ENCODE measurements around the gene CHMP5.

Gene CHMP5

GRCh38 chr9:33300546-33300945 lies 35.7 kb downstream of the CHMP5 start:
- TF ChIP-seq MYC (IDR thresholded peaks at IDR 0.05; ENCODE audit: low read depth, low read length) (no peak), CTCF (IDR thresholded peaks at IDR 0.05; ENCODE audit: low read depth, low read length) (no peak), MAX (IDR thresholded peaks at IDR 0.05; ENCODE audit: low read depth, low read length) (no peak), POLR2A (IDR thresholded peaks at IDR 0.05; ENCODE audit: extremely low read depth, insufficient read length) (no peak)
- DNase-seq (ENCODE audit: low read depth): no peak
- H3K4me3 ChIP-seq (ENCODE audit: low read depth, low read length): no peak overlapping the region

GRCh38 chr9:33304362-33304761 lies 39.5 kb downstream of the CHMP5 start:
- no peak for TF ChIP-seq MYC (IDR thresholded peaks at IDR 0.05; ENCODE audit: low read depth, low read length)
- TF ChIP-seq MAX (IDR thresholded peaks at IDR 0.05; ENCODE audit: low read depth, low read length): no peak
- TF ChIP-seq POLR2A (IDR thresholded peaks at IDR 0.05; ENCODE audit: extremely low read depth, insufficient read length): no peak
- no peak for TF ChIP-seq CTCF (IDR thresholded peaks at IDR 0.05; ENCODE audit: low read depth, low read length)
- no peak for DNase-seq (ENCODE audit: low read depth)

GRCh38 chr9:33306037-33306436 lies 41.2 kb downstream of the CHMP5 start:
- H3K4me3 ChIP-seq (ENCODE audit: low read depth, low read length): no peak overlapping the region
- DNase-seq (ENCODE audit: low read depth): no peak
- no peak for TF ChIP-seq MYC (IDR thresholded peaks at IDR 0.05; ENCODE audit: low read depth, low read length)
- TF ChIP-seq POLR2A (IDR thresholded peaks at IDR 0.05; ENCODE audit: extremely low read depth, insufficient read length): no peak
- no peak for TF ChIP-seq MAX (IDR thresholded peaks at IDR 0.05; ENCODE audit: low read depth, low read length)
- TF ChIP-seq CTCF (IDR thresholded peaks at IDR 0.05; ENCODE audit: low read depth, low read length): no peak

More at GRCh38 chr9:33304362-33304761, 39.5 kb downstream of the CHMP5 start:
- no peak overlapping the region for H3K4me3 ChIP-seq (ENCODE audit: low read depth, low read length)

GRCh38 chr9:33307067-33307466 lies 42.2 kb downstream of the CHMP5 start:
- no peak overlapping the region for H3K4me3 ChIP-seq (ENCODE audit: low read depth, low read length)
- no peak for DNase-seq (ENCODE audit: low read depth)
- TF ChIP-seq CTCF (IDR thresholded peaks at IDR 0.05; ENCODE audit: low read depth, low read length) (no peak), MAX (IDR thresholded peaks at IDR 0.05; ENCODE audit: low read depth, low read length) (no peak), MYC (IDR thresholded peaks at IDR 0.05; ENCODE audit: low read depth, low read length) (no peak), POLR2A (IDR thresholded peaks at IDR 0.05; ENCODE audit: extremely low read depth, insufficient read length) (no peak)

- DNase-seq (ENCODE audit: low read depth): no peak
- TF ChIP-seq POLR2A (IDR thresholded peaks at IDR 0.05; ENCODE audit: extremely low read depth, insufficient read length) (no peak), MYC (IDR thresholded peaks at IDR 0.05; ENCODE audit: low read depth, low read length) (no peak), CTCF (IDR thresholded peaks at IDR 0.05; ENCODE audit: low read depth, low read length) (no peak), MAX (IDR thresholded peaks at IDR 0.05; ENCODE audit: low read depth, low read length) (no peak)
- H3K4me3 ChIP-seq (ENCODE audit: low read depth, low read length): no peak overlapping the region
These were observed 45.1 kb downstream of the CHMP5 start for GRCh38 chr9:33309903-33310302.

- no peak for TF ChIP-seq POLR2A (IDR thresholded peaks at IDR 0.05; ENCODE audit: extremely low read depth, insufficient read length)
- TF ChIP-seq MYC (IDR thresholded peaks at IDR 0.05; ENCODE audit: low read depth, low read length): no peak
- no peak for TF ChIP-seq CTCF (IDR thresholded peaks at IDR 0.05; ENCODE audit: low read depth, low read length)
- no peak for TF ChIP-seq MAX (IDR thresholded peaks at IDR 0.05; ENCODE audit: low read depth, low read length)
- DNase-seq (ENCODE audit: low read depth): no peak
- no peak overlapping the region for H3K4me3 ChIP-seq (ENCODE audit: low read depth, low read length)
These were observed 45.9 kb downstream of the CHMP5 start for GRCh38 chr9:33310748-33311147.

Measured in NB4 (cell line).